HEK293T (cell line): Measurements from ENCODE around the gene EML5.

Experiments
- CTCF ChIA-PET: fragments of 350-600 bp; formaldehyde crosslinking; extraction: SDS; loops from one replicate; lab custom pipeline; 2021; ENCODE audit warnings: antibody characterized with exemption, inconsistent platforms; lab: Yijun Ruan, JAX
- POLR2A ChIA-PET: fragments of 350-600 bp; formaldehyde crosslinking; extraction: SDS; loops from one replicate; lab custom pipeline; 2020; ENCODE audit warnings: antibody characterized with exemption, inconsistent platforms; lab: Yijun Ruan, JAX
- DNase-seq: peaks from one replicate; pipeline ENCODE4 v3.0.0; 2012; ENCODE audit warnings: mixed read lengths; ENCODE audit errors: extremely low spot score
- ARNT ChIP-seq: fragments of 450-650 bp; IDR thresholded peaks from 2 replicates; pipeline ENCODE4 v1.6.1; 2017; ENCODE audit warnings: mild to moderate bottlenecking
- BHLHE40 ChIP-seq: fragments of 450-650 bp; IDR thresholded peaks from 2 replicates; pipeline ENCODE4 v1.6.1; 2016; ENCODE audit warnings: mild to moderate bottlenecking, moderate library complexity, borderline replicate concordance
- CTBP1 ChIP-seq: fragments of 450-650 bp; IDR thresholded peaks from 2 replicates; pipeline ENCODE4 v1.6.1; 2016; ENCODE audit warnings: borderline replicate concordance
- ELF4 ChIP-seq: fragments of 450-650 bp; IDR thresholded peaks from 2 replicates; pipeline ENCODE4 v1.6.1; 2017; ENCODE audit warnings: antibody characterized with exemption
- FOXA1 ChIP-seq: fragments of 450-650 bp; IDR thresholded peaks from 2 replicates; pipeline ENCODE4 v1.6.1; 2016; ENCODE audit warnings: mild to moderate bottlenecking
- FOXK2 ChIP-seq: fragments of 450-650 bp; IDR thresholded peaks from 2 replicates; pipeline ENCODE4 v1.6.1; 2016; ENCODE audit warnings: mild to moderate bottlenecking
- FOXM1 ChIP-seq: fragments of 450-650 bp; IDR thresholded peaks from 2 replicates; pipeline ENCODE4 v1.6.1; 2017; ENCODE audit warnings: mild to moderate bottlenecking, borderline replicate concordance
- HDGF ChIP-seq: fragments of 450-650 bp; IDR thresholded peaks from 2 replicates; pipeline ENCODE4 v1.6.1; 2017; ENCODE audit warnings: antibody characterized with exemption, borderline replicate concordance
- L3MBTL2 ChIP-seq: fragments of 450-650 bp; conservative IDR thresholded peaks from 2 replicates; pipeline ENCODE4 v1.6.1; 2016; ENCODE audit warnings: mild to moderate bottlenecking
- LEF1 ChIP-seq: fragments of 450-650 bp; IDR thresholded peaks from 2 replicates; pipeline ENCODE4 v1.6.1; 2017; ENCODE audit warnings: mild to moderate bottlenecking, borderline replicate concordance
- NFRKB ChIP-seq: fragments of 450-650 bp; IDR thresholded peaks from 2 replicates; pipeline ENCODE4 v1.6.1; 2016; ENCODE audit warnings: mild to moderate bottlenecking, moderate library complexity
- SP1 ChIP-seq: fragments of 450-650 bp; IDR thresholded peaks from 2 replicates; pipeline ENCODE4 v1.6.1; 2017
- SUZ12 ChIP-seq: fragments of 450-650 bp; IDR thresholded peaks from 2 replicates; pipeline ENCODE4 v1.6.1; 2016; ENCODE audit warnings: mild to moderate bottlenecking
- TARDBP ChIP-seq: fragments of 450-650 bp; IDR thresholded peaks from 2 replicates; pipeline ENCODE4 v1.6.1; 2016
- ZNF384 ChIP-seq: fragments of 450-650 bp; IDR thresholded peaks from 2 replicates; pipeline ENCODE4 v1.6.1; 2016
- TF ChIP-seq, protein P1 (sequence below): fragments of 450-650 bp; IDR thresholded peaks from 2 replicates; pipeline ENCODE4 v1.6.1; 2016

Gene EML5

DNA sequence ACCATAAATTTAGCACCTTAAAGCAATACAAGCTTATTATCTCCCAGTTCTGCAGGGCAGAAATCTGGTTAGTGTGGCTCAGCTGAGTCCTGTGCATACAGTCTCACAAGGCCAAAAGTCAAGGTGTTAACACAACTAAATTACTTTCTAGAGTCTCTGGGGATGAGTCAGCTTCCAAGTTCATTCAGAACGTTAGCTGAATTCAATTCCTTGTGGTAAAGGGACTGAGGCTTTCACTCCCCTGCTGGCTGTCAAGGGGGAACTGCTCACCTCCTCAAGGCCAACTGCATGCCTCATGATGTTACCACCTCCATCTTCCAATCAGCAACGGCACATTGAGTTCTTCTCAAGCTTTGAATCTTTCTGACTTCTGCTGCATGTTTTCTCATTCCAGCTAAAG, 27.6 kb downstream of the EML5 start:
- no peak for TF ChIP-seq ELF4
- POLR2A ChIA-PET: no interaction called here
- peak; percentile 7 for DNase-seq
- CTCF ChIA-PET: no interaction called here

DNA sequence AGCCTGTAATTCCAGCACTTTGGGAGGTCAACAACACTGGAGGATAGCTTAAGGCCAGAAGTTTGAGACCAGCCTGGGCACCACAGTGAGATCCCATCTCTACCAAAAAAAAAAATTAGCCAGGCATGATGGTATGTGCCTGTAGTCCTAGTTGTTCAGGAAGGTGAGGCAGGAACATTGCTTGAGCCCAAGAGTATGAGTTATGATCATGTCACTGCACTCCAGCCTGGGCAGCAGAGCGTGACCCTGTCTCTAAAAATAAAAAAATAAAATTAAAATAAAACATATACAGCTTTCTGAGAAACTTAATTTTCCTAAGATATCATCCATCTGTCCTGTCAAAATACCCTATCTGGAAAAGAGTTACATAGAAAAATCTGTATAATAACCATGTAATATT, 38.9 kb downstream of the EML5 start:
- ChIA-PET POLR2A (no interaction called here), CTCF (no interaction called here)

DNA sequence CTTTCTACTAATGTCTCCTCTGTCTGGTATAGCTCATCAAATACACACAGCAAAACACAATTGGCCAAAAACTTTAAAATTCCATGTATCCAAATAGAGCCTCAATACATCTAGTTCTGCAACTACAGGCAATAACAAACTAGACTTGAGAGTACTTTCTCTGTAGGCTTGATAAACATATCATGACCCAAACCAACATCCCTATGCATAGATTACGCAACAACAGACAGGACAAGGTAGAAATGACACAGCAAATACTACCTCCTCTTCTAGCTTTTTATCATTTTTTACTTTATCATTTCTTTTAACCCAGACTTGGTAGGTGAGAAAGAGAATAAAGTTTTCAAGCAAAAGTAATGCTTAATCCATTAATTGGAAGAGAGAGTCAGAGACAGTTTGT, 41.8 kb downstream of the EML5 start:
- POLR2A ChIA-PET: no interaction called here
- CTCF ChIA-PET: interaction anchor here (0.6 to 1.1 kb wide), 2 partner anchors 217 to 255 kb away, joined by 3 read pairs; no protein-coding TSS in a partner anchor
- TF ChIP-seq FOXK2 (no peak), SP1 (no peak), TARDBP (no peak), FOXM1 (no peak), ZNF384 (no peak), ARNT (no peak), NFRKB (no peak), BHLHE40 (no peak), HDGF (no peak), LEF1 (no peak), L3MBTL2 (no peak), ELF4 (no peak)
- TF ChIP-seq, protein P1, sequence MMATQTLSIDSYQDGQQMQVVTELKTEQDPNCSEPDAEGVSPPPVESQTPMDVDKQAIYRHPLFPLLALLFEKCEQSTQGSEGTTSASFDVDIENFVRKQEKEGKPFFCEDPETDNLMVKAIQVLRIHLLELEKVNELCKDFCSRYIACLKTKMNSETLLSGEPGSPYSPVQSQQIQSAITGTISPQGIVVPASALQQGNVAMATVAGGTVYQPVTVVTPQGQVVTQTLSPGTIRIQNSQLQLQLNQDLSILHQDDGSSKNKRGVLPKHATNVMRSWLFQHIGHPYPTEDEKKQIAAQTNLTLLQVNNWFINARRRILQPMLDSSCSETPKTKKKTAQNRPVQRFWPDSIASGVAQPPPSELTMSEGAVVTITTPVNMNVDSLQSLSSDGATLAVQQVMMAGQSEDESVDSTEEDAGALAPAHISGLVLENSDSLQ: no peak
- DNase-seq: no peak

More for the DNA sequence above, 38.9 kb downstream of the EML5 start:
- no peak for DNase-seq
- TF ChIP-seq FOXK2 (no peak), NFRKB (no peak), L3MBTL2 (no peak), ZNF384 (no peak), SP1 (no peak)

DNA sequence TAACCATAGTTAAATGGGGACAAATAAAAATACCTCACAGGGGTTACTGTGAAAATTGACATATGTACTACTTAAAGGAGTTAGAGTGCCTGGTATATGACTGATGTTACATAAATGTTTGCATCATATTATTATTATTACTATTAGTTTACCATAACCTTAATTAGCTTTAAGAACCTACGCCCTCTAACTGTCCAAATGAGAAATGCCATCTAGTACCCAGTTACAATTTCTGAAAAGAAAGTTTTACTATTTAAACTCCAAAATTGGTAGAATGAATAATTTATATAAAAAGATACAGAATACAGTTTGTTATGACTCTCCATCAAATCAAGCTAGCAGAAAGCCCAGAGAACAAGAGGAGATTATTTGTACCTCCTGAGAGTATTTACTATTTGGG, 42.3 kb downstream of the EML5 start:
- ChIA-PET CTCF (interaction anchor here (0.6 to 0.7 kb wide), 2 partner anchors 22 to 255 kb away, joined by 3 read pairs; no protein-coding TSS in a partner anchor), POLR2A (no interaction called here)
- DNase-seq: no peak
- no peak for TF ChIP-seq TARDBP
- no peak for TF ChIP-seq ZNF384
- no peak for TF ChIP-seq SUZ12
- no peak for TF ChIP-seq CTBP1
- TF ChIP-seq FOXM1: no peak

DNA sequence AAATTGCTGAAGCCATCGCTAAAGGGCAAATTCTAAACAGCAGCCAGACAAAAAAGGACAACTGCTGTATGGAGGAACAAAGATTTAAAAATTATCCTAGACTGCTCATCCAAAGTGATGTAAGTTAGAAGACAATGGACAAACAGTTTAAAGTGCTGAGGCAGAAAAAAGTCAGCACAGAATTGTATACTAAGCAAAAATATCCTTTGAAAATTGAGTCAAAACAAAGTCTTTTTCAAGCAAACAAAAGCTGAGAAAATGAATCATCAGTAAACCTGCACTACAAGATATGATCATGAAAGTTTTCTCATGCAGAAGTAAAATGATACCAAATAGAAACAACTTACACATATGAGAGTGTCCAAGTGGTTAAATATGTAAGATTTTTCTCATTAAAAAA, 43.6 kb downstream of the EML5 start:
- POLR2A ChIA-PET: no interaction called here
- CTCF ChIA-PET: no interaction called here
- DNase-seq: no peak
- TF ChIP-seq BHLHE40: no peak

DNA sequence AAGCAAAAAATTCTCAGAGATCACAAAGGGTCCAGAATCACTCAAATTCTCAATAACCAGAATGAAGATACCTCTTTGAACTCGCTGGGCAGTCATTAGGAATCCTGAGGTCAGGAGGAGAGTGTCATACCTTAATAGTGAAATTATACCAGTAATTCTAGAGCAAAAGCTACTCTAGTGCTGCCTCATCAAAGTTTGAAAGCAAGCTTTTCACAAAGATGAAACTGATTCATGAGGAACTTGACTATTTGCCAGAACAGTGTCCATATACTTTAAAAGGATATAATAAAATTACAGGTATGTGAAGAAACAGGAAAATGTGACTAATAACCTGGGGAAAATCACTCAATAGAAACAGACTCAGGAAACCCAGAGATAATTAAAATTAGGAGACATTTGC, 44.5 kb downstream of the EML5 start:
- ChIA-PET POLR2A (no interaction called here), CTCF (no interaction called here)
- DNase-seq: no peak
- TF ChIP-seq CTBP1: no peak
- TF ChIP-seq ELF4: no peak
- TF ChIP-seq HDGF: no peak
- TF ChIP-seq FOXM1: no peak
- TF ChIP-seq ZNF384: no peak
- no peak for TF ChIP-seq NFRKB
- no peak for TF ChIP-seq FOXA1
- TF ChIP-seq, protein P1: no peak
- TF ChIP-seq FOXK2: no peak
- TF ChIP-seq SP1: no peak
- no peak for TF ChIP-seq L3MBTL2
- no peak for TF ChIP-seq ARNT
- TF ChIP-seq TARDBP: no peak
- TF ChIP-seq SUZ12: no peak
- TF ChIP-seq BHLHE40: no peak
- TF ChIP-seq LEF1: no peak

DNA sequence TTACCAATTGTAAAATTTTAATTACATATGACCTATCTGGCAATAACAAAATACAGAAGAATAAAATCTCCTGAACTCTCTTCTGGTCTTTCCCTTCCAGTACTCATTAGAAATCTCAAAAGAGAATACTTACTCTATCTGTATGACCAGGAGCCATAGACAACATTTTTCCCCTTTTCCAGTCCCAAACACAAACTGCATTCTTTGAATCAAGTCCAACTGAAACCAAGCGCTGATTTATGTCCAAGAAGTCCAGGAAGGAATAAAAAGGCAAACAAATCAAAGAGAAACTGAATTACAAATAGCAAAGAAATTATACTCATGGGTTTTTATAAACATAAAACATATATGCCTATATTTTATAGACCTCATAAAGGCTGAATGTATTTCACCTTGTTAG, 46.7 kb downstream of the EML5 start:
- ChIA-PET POLR2A (no interaction called here), CTCF (no interaction called here)
- DNase-seq: no peak
- TF ChIP-seq SUZ12 (no peak), ARNT (no peak), L3MBTL2 (no peak), HDGF (no peak), LEF1 (no peak), BHLHE40 (no peak), FOXM1 (no peak), SP1 (no peak)

DNA sequence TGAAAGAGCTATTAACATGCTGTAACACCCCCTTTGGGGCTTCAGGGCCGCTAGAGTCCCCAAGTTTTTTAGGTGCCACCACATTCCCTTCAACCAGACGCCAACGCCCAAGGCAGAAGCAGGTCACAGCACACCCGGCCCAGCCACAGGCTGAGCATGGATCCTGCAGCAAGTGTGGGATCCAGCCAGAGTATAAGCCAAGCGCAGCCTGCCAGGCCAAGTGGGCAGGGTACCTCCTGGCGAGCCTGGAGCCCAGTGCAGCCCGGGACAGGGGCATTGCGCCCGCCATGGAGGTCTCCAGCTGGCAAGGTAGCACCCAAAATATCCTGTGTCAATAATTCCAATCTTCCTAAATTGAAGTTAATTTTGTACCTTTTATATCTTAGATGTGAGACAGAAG, 55.5 kb downstream of the EML5 start:
- no peak for DNase-seq
- no peak for TF ChIP-seq NFRKB
- no peak for TF ChIP-seq CTBP1
- no peak for TF ChIP-seq ARNT
- no peak for TF ChIP-seq SP1
- TF ChIP-seq FOXM1: no peak
- TF ChIP-seq ELF4: no peak
- TF ChIP-seq FOXA1: no peak
- TF ChIP-seq SUZ12: no peak
- TF ChIP-seq, protein P1: no peak
- no peak for TF ChIP-seq BHLHE40
- no peak for TF ChIP-seq ZNF384
- no peak for TF ChIP-seq HDGF
- TF ChIP-seq TARDBP: no peak
- no peak for TF ChIP-seq FOXK2
- POLR2A ChIA-PET: no interaction called here
- CTCF ChIA-PET: no interaction called here
